Chondrocyte (in vitro differentiated cells): Measurements from ENCODE around the gene INPP5A. TPM values are rescaled to one million over a fixed set of nuclear protein-coding genes. Genes with fewer than 3 reads are reported as not detected.

Source experiments
- DNase-seq: peaks from one replicate; pipeline ENCODE4 v3.0.0; 2021; ENCODE audit warnings: mixed read lengths, low spot score
- H3K27ac Mint-ChIP-seq: one replicate; pipeline ENCODE4 v1.8.0; 2021; ENCODE audit warnings: mild to moderate bottlenecking, moderate library complexity, mixed read lengths; ENCODE audit not compliant: unreplicated experiment
- H3K27me3 Mint-ChIP-seq: 2 replicates; pipeline ENCODE4 v1.8.0; 2021; ENCODE audit warnings: low read depth, mixed read lengths
- H3K36me3 Mint-ChIP-seq: 2 replicates; pipeline ENCODE4 v1.8.0; 2021; ENCODE audit warnings: low read depth, mixed read lengths
- H3K4me1 Mint-ChIP-seq: 2 replicates; pipeline ENCODE4 v1.8.0; 2021; ENCODE audit warnings: low read depth, mild to moderate bottlenecking, mixed read lengths
- H3K4me3 Mint-ChIP-seq: one replicate; pipeline ENCODE4 v1.8.0; 2021; ENCODE audit warnings: mild to moderate bottlenecking, moderate library complexity, mixed read lengths; ENCODE audit not compliant: unreplicated experiment
- H3K9me3 Mint-ChIP-seq: 2 replicates; pipeline ENCODE4 v1.8.0; 2021; ENCODE audit warnings: low read depth, mixed read lengths
- total RNA-seq: library from RNA; stranded (reverse); gene quantifications from 3 replicates; pipeline ENCODE4 v1.2.1, GENCODE V29; 2021
- TF ChIP-seq, protein P1 (sequence below): fragments of 200-600 bp; sonication (generic); IDR thresholded peaks from 2 replicates; pipeline ENCODE4 v1.5.0; 2021; ENCODE audit warnings: antibody characterized with exemption, mild to moderate bottlenecking, moderate library complexity

Gene INPP5A
- total RNA-seq, 1 donor from 2014 or later = 40.6 TPM

- H3K36me3 Mint-ChIP-seq = no peaks in the 10 kb centered on the region
- no peaks in the 10 kb centered on the region for H3K27me3 Mint-ChIP-seq
- H3K4me1 Mint-ChIP-seq = no peaks in the 10 kb centered on the region
Measured at GRCh38 chr10:132802694-132803320, 265.2 kb downstream of the INPP5A start.

GRCh38 chr10:132803416-132804210, 266.0 kb downstream of the INPP5A start:
- H3K36me3 Mint-ChIP-seq = no peaks in the 10 kb centered on the region

More at GRCh38 chr10:132802694-132803320, 265.2 kb downstream of the INPP5A start:
- TF ChIP-seq, protein P1, sequence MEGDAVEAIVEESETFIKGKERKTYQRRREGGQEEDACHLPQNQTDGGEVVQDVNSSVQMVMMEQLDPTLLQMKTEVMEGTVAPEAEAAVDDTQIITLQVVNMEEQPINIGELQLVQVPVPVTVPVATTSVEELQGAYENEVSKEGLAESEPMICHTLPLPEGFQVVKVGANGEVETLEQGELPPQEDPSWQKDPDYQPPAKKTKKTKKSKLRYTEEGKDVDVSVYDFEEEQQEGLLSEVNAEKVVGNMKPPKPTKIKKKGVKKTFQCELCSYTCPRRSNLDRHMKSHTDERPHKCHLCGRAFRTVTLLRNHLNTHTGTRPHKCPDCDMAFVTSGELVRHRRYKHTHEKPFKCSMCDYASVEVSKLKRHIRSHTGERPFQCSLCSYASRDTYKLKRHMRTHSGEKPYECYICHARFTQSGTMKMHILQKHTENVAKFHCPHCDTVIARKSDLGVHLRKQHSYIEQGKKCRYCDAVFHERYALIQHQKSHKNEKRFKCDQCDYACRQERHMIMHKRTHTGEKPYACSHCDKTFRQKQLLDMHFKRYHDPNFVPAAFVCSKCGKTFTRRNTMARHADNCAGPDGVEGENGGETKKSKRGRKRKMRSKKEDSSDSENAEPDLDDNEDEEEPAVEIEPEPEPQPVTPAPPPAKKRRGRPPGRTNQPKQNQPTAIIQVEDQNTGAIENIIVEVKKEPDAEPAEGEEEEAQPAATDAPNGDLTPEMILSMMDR = no peak
- Mint-ChIP-seq H3K27ac (no peak overlapping the region), H3K4me3 (no peak overlapping the region), H3K9me3 (no peaks in the 10 kb centered on the region)
- DNase-seq = no peak

GRCh38 chr10:132804287-132804686, 266.7 kb downstream of the INPP5A start:
- H3K36me3 Mint-ChIP-seq = no peaks in the 10 kb centered on the region
- H3K4me3 Mint-ChIP-seq = no peak overlapping the region
- H3K27me3 Mint-ChIP-seq = no peaks in the 10 kb centered on the region
- H3K27ac Mint-ChIP-seq = no peak overlapping the region
- TF ChIP-seq, protein P1 = no peak
- no peaks in the 10 kb centered on the region for H3K9me3 Mint-ChIP-seq
- no peaks in the 10 kb centered on the region for H3K4me1 Mint-ChIP-seq
- no peak for DNase-seq

More at GRCh38 chr10:132803416-132804210, 266.0 kb downstream of the INPP5A start:
- TF ChIP-seq, protein P1 = no peak
- Mint-ChIP-seq H3K9me3 (no peaks in the 10 kb centered on the region), H3K4me3 (no peak overlapping the region), H3K27ac (no peak overlapping the region), H3K4me1 (no peaks in the 10 kb centered on the region), H3K27me3 (no peaks in the 10 kb centered on the region)
- DNase-seq = no peak

GRCh38 chr10:132804785-132805426, 267.3 kb downstream of the INPP5A start:
- Mint-ChIP-seq H3K27ac (no peak overlapping the region), H3K27me3 (peaks cover 3% of the 10 kb centered on the region), H3K4me3 (no peak overlapping the region), H3K36me3 (no peaks in the 10 kb centered on the region), H3K4me1 (no peaks in the 10 kb centered on the region), H3K9me3 (no peaks in the 10 kb centered on the region)
- no peak for DNase-seq
- TF ChIP-seq, protein P1 = no peak

GRCh38 chr10:132805599-132805998, 268.0 kb downstream of the INPP5A start:
- peaks cover 7% of the 10 kb centered on the region for H3K27me3 Mint-ChIP-seq
- no peak overlapping the region for H3K4me3 Mint-ChIP-seq
- no peak overlapping the region for H3K27ac Mint-ChIP-seq
- TF ChIP-seq, protein P1 = no peak
- no peaks in the 10 kb centered on the region for H3K36me3 Mint-ChIP-seq
- no peaks in the 10 kb centered on the region for H3K9me3 Mint-ChIP-seq
- peak; percentile 71 for DNase-seq
- no peaks in the 10 kb centered on the region for H3K4me1 Mint-ChIP-seq
